Stimulated activated CD8-positive, alpha-beta memory T cell treated with anti-CD3 and anti-CD28 coated beads, Interleukin-2, amount 100 ng/mL, for 1 hour (primary cell): ENCODE results near the gene AATF.
A peak's percentile ranks its signal among the peaks of the same experiment; 100 is the strongest.
"Not testable (repeated sequence)": the region's sequence is repeated elsewhere in the genome, so short reads cannot be mapped to it uniquely, and the experiment has no call there.

ENCODE experiments used
- DNase-seq, 2 donors: peaks; one replicate each; pipeline ENCODE4 v3.0.0-alpha.2; 2020; ENCODE audit warnings: low read depth in 2 of 2

The AATF gene

DNA sequence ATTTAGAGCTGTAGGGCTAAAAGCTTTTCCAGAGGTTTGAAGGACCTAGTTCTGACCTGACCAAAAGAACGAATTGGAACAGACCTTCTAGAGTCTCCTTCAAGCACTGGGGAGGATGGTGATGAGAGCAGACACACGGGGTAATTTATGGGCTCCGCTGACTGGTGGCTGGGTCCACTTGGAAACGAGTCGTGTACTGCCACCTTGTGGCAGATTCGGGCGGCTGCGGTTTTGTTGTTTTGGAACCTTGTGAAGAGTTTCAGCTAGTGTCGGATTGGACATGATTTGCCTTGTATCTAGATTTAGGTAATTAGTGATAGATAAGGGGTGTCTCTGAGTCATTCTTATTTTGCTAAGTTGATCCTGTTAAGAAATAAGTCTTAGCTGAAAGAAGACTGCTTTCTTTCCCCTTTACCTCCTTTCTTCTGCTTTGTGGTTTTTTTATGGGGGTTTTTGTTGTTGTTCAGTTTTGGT lies 98.9 kb downstream of the AATF start:
- peak; percentile 60 to 66 for DNase-seq

GRCh38 chr17:37048811-37049210 lies 100.1 kb downstream of the AATF start:
- no peak for DNase-seq

DNA sequence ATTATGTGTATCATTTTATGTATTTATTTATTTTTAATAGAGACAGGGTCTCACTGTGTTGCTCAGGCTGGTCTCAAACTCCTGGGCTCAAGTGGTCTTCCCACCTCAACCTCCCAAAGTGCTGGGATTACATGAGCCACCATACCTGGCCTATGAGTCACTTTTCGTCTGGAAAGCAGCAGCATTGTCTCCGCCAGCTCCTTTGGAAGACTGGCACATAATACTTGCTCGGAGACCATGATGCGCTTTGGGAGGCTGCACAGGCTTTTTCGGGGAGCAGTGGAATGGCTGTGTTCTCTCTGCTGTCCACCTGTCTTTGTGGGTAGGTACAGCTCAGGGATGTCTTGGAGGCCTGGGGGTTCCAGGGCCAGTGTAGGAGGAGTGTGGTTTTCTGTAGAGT lies 102.2 kb downstream of the AATF start:
- no peak for DNase-seq

- DNase-seq, result no peak
Observed at GRCh38 chr17:37051381-37051780, 102.6 kb downstream of the AATF start.

DNA sequence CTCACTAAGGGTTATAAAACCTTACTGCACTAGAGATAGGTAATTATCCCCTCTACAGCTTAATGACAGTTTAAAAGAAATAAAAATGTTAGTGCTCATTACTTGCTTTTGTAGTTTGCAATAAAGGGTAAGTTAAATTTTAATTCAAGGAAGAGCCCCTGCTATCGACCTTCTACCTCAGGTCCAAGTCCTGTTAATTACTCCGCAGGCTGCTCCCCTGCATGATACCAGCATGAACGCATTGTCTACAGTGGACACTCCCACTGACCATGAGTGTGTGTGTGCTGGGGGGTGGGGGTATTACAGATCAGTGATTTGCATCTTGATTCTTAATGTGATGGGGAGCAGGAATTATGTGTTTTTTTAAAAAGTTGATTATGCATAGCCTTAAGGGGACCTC lies 103.1 kb downstream of the AATF start:
- DNase-seq, result no peak

DNA sequence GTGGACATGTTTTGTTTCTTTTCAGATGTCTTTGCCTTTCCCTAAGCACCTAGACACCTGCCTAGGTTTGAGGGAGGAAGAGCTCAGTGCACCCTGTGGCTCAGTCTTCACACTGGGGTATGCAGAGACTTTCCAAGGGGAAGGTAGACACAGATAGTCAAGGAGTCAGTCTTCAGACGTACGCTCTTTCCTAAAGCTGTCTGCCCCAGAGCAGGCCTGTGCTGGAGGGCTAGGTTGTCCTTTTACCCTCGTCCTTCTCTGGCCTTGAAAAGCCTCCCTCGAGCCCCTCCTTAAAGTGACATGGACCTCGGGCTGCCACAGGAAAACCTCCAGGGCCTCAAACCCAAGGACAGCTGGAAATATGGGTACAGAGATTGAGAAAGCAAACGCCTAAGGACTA lies 103.7 kb downstream of the AATF start:
- no peak for DNase-seq

- no peak for DNase-seq
Observed at GRCh38 chr17:37054894-37055293, 106.1 kb downstream of the AATF start.

- no peak for DNase-seq
Observed at GRCh38 chr17:37056622-37057021, 107.9 kb downstream of the AATF start.

DNA sequence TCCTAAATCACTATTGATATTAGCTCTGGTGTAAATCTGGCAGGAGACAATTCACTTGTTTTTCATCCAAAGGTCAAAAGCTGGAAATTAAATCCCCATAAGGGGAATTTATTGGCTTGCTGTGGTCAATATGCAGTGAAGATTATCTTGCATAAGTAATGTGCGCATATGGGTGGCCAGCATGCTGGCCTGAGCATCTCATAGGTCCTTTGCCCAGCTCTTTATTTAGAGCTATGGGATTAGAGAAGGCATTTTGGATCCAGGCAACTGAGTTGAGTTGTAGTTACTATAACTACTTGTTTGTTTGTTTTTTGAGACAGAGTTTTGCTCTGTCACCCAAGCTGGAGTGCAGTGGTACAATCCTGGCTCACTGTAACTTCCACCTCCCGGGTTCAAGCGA lies 110.7 kb downstream of the AATF start:
- DNase-seq, result no peak

GRCh38 chr17:37060094-37060493 lies 111.3 kb downstream of the AATF start:
- DNase-seq, result no peak

GRCh38 chr17:37060928-37061327 lies 112.2 kb downstream of the AATF start:
- DNase-seq, result no peak

DNA sequence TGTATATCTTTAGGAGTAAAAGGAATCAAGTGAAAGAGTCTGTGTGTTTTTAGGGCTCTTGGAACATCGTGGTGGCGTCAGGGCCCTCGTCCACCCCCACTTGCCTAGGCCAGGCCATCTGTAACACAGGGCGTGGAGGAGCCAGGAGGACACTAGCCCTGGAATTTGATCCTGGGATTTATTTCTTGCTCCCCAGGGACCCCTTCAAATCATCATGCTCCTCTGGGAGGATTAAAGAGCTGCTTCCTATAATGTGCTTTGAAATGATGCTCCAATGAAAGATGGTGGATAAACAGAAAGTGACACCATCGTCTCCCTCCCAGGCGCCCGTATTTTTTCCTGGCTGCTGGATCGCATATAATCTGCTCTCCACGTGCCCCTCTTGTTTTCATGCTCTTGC lies 113.3 kb downstream of the AATF start:
- no peak for DNase-seq

GRCh38 chr17:37064206-37064605 lies 115.5 kb downstream of the AATF start:
- DNase-seq, result no peak

- no peak for DNase-seq
Observed at GRCh38 chr17:37064956-37065355, 116.2 kb downstream of the AATF start.

DNA sequence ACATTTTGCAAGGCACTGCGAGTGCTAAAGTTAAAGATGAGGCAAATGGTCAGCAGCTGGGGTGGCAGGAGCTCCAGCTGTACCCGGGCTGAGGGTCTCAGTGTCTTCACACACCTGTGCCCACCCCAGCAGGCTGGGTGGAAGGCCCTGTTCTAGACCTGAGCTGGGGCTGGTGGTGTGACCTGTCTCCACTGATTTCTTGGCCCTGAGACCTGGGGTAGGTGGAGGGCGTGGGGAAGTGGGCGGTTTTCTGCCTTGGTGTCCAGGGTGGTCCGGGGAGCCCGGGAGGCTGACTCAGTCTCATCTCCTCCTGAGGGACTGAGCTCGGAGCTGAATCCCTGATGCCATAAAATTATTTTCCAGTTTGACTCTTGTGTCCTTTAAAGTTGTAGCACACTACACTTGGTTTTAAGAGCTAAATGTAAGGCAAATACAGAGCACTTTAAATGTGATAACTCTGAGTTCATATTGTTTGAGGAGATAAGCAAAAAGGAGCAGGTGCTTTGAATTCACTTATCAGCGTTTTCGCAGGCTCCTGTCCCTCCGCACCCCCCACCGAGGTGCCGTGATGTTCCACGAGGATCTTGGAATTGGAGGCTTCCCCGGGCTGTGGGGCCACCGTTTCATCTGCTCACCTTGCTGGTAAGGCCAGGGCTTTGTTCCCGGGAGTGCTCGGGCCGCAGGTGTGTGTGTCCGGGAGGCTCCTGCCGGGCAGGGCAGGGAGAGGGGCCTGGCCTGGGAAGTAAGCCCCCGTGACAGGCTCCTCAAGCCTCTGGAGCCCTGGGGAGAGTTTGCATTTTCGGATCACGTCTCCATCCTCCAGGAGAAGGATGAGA lies 117.0 kb downstream of the AATF start:
- no peak for DNase-seq

- DNase-seq, result no peak
Observed at GRCh38 chr17:37066322-37067255, 117.8 kb downstream of the AATF start.

- no peak for DNase-seq
Observed at GRCh38 chr17:37067555-37068111, 118.9 kb downstream of the AATF start.

DNA sequence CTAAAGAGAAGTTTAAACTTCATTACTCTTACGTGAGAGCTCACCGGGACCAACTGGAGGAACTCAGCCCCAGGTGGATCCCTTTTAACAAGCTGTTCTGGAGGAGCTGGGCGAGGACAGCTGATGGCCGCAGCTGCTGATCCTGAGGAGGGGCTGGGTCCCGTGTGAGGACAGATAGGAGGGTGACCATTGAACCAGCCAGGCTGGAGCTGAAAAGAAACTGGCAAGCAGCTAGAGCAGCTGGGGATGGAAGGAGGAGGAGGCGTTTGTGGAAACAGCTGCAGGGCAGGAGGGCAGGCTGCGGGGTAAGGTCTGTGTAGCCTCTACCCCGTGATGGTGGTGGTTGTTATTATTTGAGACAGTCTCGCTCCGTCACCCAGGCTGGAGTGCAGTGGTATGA lies 119.5 kb downstream of the AATF start:
- DNase-seq, result no peak

- no peak for DNase-seq
Observed at GRCh38 chr17:37069087-37069486, 120.3 kb downstream of the AATF start.

- DNase-seq, result not testable (repeated sequence)
Observed at GRCh38 chr17:37073464-37073863, 124.7 kb downstream of the AATF start.

GRCh38 chr17:37079065-37079708 lies 130.4 kb downstream of the AATF start:
- DNase-seq, result no peak

- DNase-seq, result no peak
Observed at GRCh38 chr17:37079735-37080134, 131.0 kb downstream of the AATF start.
